GM19324 (cell line): ENCODE data around the gene APOC3.

Experiments used
- ATAC-seq: cut with Tn5 transposase; IDR thresholded peaks from one replicate; pipeline ENCODE4 v1.9.1; 2021; ENCODE audit warnings: mild to moderate bottlenecking, moderate library complexity; ENCODE audit not compliant: unreplicated experiment, low FRiP score

Gene APOC3

DNA sequence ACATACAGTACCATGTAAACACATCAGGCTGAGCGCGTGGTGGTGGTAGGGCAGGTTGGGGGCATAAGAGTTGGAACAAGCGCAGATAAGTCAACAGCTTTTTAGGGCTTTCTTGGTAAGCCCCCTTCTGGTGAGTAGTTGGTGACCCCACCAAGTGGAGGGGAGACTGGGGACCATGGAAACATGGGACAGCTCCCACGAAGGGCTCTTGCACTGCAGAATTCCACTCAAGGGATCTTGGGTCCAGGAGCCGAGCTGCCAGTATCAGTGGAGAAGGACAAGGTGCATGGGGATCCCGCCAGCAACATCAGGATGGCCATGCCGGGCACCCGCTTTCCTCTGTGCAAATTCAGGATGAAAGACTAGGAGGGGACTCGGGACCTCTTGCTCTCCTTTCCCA is 14.0 kb downstream of the APOC3 start:
- no peak for ATAC-seq

DNA sequence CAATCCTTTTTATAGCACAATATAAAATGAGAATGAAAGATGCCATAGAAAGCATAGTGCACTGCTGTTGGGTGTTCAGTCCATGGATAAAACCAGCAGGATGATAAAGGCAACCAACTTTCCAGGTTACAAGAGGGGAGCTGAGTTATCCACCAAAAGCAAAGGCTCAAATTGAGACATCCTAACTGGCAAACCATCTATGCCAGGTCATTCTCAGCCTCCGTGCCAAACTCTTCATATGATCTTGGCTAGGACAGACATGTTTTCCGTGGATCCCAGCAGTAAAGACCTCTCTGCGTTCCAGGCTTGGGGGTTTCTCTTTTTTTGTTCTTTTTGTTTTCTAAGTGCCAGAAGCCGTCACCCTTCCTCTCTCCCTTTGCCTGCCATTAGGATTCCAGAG is 15.0 kb downstream of the APOC3 start:
- ATAC-seq: no peak

DNA sequence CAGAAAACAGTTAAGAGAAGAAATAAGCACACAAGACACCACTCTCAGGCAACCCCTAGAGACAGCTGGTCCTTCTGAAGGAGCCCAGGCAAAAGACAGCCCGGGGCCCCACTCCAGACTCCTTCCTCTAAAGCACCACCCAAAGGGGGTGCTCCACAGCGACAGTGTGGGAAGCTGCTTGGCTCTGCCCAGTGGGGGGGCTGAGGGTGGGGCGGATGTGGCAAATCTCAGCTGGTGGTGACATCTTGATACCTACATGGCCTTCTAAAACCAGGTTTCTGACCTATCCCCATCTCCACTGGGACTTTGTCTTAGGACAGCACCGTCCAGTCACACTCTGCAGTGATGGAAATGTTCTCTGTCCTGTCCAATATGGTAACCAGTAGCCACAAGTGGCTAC is 17.9 kb downstream of the APOC3 start:
- ATAC-seq: no peak

DNA sequence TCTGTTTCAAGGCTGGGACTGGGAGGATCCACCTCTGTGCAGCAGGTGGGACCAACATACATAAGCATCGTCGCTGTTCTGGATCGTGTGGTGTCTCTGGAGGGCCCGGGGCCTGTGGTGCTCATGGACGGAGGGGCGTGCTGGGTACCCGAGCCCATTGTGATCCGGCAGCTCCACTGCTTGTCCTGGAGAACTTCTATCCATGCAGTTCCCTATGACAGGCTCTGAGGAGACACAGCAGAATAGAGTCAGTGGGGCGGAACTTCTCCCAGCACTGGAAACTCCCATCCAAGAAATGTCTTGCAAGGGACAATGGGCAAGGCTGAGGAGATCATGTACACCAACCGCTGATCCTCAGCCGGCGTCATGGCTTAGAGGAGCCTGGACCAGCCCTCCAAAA is 19.4 kb downstream of the APOC3 start:
- no peak for ATAC-seq

DNA sequence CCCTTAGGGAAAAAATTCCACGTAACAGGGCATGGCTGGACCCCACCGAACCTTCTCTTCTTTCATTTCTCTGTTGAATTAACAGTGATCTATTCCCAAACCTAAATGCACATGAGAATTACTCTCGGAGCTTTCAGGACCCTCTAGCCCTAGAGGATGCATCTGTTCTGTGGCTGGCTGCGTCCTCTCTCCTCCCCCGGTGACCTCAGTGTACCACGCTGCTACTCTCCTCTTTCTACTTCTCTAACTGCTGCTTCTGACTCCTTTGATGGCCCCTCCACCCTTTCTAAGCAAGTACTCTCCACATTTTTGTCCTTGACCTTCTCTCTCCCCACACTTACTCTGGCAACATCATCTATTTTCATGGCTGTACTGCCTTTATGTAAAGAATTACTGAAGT is 19.8 kb downstream of the APOC3 start:
- ATAC-seq: no peak

DNA sequence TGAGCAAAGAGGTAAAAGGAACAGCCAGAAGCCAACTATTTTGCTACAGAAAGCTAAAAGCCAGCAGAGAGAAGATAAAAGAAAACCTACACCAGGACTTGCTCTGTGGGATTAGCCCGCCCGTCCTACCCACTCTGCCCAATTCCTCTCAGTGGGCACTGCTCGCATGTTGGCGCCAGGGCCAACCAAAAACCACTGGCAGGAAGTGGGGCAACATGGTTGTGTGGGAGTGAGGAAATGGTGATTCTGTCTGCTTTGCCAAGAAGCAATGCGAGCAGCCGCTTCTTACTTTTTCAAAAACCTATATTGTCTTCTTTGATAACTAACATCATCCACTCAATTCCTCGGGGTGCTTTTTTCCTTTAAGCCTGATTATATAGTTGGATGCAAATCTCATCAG is 21.9 kb downstream of the APOC3 start:
- no peak for ATAC-seq

DNA sequence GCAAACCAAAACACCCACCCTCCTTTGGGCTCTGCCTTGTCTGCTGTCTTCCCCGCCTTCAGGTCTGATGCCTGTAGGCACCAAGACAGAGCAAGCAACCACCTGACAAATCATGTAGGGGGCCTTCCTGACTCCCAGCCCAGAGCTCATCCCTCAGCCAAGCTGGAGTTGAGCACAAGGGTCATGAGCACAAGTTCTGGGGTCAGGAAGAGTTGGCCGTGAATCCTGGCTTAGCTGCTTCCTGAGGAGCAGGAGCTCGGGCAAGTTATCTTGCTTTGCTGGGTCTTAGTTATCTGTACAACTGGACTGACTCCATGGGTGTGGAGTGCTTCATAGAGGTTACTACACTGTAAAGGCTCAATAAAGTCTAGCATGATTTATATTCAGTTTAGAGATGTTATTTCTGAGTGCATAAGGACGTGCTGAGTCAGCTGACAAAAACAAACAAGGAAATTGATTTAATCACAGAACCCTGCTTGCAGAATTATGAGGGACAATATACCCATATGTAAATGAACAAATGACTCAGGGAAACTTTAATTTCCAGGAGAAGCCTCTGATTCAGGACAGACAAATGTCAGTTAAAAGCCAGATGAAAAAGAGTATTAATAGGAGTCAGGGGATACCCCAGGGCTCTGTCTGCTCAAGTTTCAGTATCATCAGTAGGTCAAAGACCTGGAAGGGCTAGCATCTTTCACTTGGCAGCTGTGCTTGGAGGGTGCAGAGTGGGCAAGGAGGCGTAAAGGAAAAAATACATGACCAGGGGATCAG is 22.7 kb downstream of the APOC3 start:
- no peak for ATAC-seq

DNA sequence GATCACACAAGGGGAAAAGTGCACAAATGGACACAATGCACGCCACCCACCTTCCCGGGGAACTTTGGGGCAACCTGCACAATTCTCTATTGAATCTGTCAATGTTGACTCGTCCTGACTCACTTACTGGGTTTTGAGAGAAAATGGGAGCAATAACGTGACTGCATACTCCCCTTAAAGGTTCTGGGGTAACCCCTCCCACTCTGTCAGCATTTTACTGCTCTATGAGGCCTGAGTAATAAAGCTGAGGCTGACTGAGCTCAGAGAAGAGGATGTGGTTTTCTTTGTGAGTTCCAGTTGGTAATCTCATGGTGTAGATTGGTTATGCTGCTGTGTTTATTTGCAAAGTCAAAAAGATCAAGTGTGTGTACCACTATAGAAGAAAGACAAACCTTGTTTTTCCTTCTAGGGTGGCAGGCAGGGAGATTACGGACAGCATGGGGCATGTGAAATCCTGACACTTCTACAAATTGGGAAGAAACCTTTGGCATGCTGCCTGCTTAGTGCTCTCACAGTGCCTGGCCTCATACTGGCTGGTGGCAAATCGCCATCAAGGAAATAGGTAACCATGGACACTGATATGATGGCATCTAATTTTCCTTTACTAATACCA is 23.9 kb downstream of the APOC3 start:
- peak; percentile 82 for ATAC-seq

DNA sequence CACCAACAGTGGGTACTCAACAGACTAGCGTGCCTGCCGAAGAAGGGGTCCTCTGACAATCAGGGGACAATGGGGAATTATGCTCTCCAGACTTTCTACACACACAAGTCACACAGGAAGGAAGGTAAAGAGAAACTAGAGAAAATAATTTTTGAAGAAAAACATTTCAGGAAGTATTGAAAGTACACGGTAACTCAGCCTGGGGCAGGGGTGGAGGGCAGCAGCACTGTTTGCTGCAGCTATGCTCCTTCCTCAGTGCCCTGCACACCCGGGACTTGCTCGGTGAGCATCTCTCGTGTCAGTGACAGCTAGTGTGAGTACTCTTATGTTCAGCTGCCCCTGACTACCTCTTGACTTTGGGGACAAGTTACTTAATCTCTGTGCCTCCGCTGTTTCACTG is 25.7 kb downstream of the APOC3 start:
- no peak for ATAC-seq

DNA sequence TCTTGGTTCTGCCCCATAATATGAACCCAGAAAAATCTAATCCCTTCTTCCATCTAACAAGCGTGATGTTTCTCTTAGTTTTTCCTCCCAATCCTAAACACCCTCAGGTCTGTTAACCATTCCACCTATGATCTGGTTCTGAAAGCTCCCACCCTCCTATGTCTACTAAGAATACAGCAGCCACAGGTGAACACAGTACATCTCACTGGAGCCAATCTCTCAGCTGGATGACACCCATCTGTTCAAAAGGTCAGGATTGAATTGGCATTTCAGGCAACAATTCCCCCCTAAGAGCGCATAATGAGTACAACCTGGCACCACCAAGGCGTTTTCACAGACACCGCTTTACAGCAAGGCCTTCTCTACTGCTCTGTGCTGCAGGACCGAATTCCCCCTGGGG is 26.7 kb downstream of the APOC3 start:
- no peak for ATAC-seq

DNA sequence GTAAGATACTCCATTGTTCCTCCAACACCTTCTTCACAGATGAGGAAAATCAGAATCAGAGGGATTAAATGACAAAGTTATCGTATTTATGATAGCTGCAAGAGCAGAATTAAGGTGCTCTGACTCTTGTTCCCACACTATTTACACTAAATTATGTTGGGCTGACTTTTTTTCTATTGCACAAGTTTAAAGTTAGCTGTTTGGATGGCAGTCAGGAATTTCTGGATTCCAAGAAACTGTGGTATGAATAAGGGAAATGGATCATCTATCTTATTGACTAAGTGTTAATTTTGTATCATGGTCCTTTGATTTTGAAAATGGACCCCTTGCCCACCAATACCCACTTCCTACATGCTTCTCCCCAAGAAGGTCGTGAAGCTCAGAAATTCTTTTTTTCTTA is 27.6 kb downstream of the APOC3 start:
- no peak for ATAC-seq

DNA sequence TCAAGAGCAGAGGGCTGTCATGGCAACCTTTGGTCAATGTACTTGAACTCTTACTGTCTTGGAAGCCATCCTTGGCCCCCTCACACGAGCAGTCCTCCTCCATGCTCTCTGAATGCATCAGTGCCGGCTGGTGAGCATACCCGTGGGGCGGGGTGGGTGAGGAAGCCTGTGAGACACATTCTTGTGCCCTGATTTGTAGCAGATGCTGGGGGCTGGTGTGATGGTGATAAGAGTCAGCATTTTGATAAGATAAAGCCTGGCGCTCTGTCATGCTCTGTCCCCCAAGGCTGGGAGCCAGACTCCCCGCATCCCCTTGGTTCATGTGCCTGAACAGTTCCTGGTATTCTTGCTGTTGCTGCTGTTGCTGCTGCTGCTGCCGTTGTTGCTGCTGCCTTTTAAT is 28.2 kb downstream of the APOC3 start:
- no peak for ATAC-seq

DNA sequence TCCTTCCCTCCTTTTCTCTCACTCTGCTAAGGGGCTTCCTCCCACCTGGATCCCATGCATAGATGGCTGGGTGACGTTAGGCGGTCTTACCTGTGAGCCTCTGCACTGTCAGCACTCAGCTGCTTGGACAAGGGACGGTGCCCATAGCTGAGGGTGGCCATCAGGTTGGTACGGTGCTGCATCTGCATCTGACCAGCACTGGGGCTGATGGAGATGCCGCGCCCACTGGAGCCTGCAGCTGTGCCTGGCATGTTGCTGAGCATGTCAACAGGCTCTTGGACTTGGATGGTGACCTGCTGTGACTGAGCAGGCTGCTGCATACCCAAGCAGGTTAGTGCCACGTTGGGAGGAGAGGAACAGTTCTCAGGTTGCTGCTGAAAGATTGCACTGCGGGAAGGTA is 29.5 kb downstream of the APOC3 start:
- no peak for ATAC-seq

DNA sequence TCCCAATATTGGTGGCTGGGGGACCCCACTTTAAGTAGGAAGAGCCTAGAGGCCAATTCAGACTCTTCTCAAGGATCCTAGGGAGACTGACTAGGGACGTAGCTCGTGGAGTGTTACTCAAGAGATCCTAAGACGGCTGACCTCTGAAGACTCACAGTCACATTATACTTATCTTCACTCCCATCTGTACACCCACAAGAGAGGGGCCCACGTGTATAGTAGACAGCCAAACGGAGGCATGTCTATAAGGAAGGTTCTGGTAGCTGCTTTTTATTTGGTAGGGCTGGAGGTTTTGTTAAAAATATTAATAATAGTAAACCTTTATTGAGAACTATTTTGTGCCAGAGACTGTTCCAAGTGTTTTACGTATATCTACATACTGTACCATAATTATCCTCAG is 30.6 kb downstream of the APOC3 start:
- ATAC-seq: no peak

DNA sequence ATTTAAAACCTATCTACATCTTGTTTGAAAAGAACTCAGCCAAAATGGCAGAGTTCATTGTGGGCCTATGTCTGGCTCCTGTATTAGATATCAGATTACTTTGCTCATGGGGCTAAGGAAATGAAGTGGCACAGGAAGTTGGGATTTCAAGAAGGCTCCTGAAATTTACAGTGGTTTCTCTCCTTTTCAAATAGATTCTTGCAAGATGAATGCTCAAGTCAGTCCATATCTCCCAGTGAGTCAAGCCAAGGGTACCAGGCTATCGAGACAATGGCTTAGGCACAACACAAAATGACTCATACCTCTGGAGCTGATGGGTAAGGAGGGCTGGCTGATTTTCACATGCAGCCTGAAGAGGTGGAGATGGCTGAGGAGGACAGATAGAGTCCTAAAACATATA is 31.8 kb downstream of the APOC3 start:
- ATAC-seq: no peak

DNA sequence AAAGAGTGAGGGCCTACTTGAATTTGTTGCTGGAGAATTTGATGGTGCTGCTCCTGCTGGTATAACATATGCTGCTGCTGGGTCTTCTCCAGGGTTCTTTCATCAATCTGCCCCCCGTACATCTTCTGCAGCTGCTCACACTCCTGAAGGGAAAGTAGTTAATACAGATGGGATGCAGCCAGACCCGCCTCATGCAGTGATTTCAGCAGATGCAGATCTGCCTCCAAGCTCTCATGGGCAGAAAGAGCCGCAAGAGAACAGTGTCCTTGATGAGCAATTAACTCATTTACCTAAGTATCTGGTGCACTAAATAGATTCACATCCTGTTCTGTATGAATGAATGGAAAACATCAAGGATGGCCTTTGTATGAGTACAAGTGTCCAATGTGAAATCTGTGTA is 32.5 kb downstream of the APOC3 start:
- no peak for ATAC-seq

DNA sequence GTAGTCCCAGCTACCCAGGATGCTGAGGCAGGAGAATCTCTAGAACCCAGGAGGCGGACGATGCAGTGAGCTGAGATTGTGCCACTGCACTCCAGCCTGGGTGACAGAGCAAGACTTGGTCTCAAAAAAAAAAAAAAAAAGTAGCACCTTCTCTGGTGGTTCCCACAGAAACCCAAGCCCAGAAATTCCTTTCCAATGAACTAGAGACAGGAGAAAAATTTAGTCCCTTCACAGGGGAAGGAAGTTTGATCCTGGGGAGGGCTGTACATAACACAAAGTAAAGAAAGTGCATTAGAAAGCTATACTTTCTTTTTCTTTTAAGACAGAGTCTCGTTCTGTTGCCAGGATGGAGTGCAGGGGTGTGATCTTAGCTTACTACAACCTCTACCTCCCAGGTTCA is 33.2 kb downstream of the APOC3 start:
- no peak for ATAC-seq

DNA sequence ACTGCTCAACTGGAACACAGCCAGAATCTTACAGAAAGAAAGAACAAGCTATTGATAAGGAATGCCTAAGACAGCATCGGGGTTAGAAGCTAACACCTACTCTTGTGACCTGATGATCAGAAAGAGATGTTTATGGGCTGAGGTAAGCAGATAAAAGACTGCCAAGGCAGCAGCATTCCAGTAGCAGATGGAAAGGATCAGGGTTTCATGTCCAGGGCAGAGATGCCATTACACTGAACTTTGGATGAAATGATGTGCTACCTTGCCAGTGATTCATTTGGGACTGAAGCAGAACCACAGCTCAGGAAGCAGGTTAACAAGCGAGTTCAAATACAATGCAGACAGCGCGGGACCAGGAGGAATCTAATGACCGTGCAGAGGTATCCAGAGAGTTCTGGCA is 34.8 kb downstream of the APOC3 start:
- ATAC-seq: no peak

DNA sequence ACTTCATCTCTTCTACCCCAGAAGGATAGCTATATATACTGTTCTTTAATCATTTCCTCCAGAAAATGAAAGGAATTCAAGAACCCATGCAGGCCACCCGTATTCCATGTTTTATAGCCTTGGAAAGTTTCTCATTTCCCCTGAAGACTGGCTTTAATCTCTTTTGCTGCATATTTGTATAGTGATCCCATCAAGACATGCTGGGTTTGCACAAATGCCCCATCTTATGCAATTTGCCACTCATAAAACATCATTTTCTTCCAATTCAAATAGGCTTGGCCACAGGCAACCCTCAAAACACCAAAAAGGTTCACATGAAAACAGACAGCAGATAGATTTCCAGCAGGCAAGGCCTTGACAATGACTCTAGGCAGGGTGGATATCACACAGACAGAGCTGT is 36.0 kb downstream of the APOC3 start:
- no peak for ATAC-seq

DNA sequence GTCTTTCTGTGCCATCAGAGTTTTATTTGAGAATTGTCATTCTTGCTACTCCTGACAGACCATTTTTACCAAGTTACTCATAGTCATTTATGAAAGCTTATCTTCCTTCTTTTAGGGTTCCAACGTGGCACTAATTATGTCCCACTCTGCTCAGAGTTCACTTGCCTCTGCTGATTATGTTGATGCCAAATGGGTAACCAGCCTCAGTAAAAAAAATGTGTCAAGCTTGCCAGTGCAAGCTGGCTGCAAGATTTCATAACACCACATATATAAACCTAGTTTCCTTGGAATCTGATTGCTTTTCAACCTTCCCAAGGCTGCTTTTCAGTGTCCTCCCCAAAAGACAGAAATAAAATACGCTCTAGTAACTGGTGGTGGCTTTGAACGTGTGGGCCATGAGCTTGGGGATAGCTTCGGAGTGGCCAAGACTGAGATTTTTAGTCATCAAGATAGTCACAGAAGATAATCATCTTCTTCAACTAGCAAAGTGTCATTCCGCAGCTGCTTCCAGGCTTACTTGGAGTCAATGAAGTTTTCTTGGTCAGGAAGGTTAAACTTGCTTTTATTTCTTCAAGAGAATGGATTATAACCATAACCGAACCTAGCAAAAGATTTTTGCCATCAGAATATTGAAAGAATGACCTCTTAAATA is 37.2 kb downstream of the APOC3 start:
- ATAC-seq: no peak

DNA sequence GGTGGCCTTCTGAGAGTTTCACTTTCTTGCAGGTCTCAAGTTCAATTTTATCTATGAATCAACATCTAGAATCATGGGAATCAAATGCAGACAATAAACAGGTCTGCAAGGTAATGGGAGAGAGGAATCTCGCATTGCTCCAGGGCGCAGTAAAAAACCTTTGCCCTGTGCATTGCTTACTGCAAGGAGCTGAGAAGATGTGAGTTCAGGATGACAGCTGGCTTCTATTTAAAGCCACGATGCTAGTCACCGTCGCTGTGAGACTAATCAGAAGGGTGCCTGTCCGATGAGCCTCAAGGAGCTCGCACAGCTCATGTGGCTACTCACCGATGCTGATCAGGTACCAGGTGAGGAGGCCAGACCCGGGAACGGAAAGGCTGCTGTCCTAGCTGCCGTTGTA is 37.9 kb downstream of the APOC3 start:
- no peak for ATAC-seq

DNA sequence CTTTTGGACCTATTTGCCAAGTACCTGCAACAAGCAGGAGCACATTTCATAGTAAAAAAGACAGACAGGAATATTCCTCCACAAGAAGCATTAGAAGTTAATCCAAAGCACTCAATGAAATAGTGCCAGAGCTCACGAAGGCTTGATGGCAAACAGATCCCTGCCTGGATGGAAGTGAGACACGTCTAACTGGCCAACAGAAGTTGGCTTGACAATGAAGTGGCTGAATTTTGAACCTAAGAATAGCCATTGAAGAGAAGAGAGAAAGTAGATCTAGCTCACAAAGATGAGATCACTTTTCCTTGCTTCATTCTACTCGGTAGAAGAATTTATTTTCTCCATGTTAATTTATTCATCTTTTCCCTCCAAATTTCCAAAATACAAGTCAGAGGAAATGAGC is 38.4 kb downstream of the APOC3 start:
- ATAC-seq: no peak
